COLO829 (cell line): Measurements from ENCODE around the gene RNU6-7.

ENCODE experiments used
- DNase-seq: peaks from one replicate; pipeline ENCODE4 v3.0.0; 2012; ENCODE audit warnings: low spot score

Gene RNU6-7

GRCh38 chr14:32205554-32205953 is 3.7 kb downstream of the RNU6-7 start:
- DNase-seq = no peak

GRCh38 chr14:32205984-32206383 is 4.1 kb downstream of the RNU6-7 start:
- DNase-seq = no peak

GRCh38 chr14:32206552-32206951 is 4.7 kb downstream of the RNU6-7 start:
- DNase-seq = no peak

- no peak for DNase-seq
Measured at GRCh38 chr14:32208490-32208889, 6.6 kb downstream of the RNU6-7 start.

GRCh38 chr14:32209471-32209870 is 7.6 kb downstream of the RNU6-7 start:
- DNase-seq = no peak

DNA sequence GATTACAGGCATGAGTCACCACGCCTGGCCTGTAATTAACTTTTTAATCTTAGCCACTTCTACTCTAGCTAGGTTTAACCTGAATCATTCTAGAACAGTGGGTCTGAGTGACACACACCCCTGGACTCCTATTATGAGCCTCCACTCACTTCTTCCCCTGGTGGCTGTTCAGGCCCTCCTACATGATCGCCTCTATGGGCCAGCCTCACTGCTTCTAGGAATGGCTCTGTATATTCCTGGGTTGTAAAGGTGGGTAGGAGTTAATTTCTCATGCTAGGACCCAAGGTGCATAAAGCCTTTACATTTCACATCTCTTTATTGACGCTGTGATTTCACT is 9.2 kb downstream of the RNU6-7 start:
- DNase-seq = no peak

- no peak for DNase-seq
Measured at GRCh38 chr14:32212833-32213232, 11.0 kb downstream of the RNU6-7 start.

- DNase-seq = no peak
Measured at GRCh38 chr14:32217301-32217700, 15.5 kb downstream of the RNU6-7 start.

DNA sequence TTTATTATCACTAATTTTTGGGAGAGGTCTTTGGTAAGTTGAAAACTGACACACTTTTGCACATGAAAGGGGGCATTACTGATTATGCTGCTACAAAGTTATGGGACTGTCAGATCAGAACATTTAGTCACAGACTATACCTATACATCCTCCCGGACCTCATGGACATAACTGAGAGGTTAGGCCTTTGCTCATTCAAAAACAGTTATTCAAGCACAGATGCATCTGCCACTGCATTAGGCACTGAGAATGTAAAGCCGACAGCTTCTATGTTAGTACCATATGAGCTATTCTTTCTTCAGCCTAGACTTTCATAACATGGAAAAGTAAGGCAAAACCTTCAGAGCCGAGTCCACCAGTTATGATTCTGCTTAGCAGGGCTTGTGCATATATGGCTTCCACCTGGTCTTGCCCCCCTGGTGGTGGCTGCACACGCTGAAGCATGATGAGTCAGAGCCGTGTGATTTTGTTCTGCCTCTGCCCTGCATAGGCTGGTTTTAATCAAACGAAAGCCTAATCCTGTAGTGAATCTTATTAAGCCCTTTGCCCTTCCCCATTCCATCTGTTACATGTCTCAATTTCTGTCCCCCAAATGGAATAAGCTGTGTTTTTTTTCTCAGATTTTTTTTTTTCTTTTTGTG is 23.0 kb downstream of the RNU6-7 start:
- peak; percentile 60 for DNase-seq

DNA sequence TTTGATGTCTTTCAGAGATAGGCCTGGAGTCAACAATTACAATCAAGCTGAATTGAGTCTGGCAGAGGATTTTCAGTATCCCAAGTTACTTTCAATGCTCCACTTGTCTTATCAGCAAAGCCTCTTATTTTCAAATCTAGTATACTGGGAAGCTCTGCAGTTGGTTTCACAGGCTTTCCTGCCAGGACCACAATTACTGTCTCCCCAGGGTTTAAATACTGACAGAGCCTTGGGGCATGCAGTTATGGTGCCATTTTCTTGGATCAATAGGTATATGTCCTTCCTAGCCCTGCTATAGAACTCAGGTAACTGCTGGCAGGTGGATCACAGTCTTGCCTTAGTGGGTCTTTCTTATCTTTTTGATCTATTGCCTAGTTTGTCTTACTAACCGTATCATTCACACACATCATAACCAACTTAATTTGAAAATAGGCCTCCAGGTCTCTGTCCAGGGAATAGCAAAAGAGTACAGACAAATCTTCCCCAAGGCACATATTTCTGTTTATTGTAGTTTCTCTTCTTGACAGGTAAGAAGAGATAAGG is 23.6 kb downstream of the RNU6-7 start:
- DNase-seq = no peak

GRCh38 chr14:32226056-32226455 is 24.2 kb downstream of the RNU6-7 start:
- no peak for DNase-seq

- peak; percentile 30 for DNase-seq
Measured at GRCh38 chr14:32230181-32230580, 28.3 kb downstream of the RNU6-7 start.

GRCh38 chr14:32230695-32231280 is 28.9 kb downstream of the RNU6-7 start:
- peak; percentile 7 for DNase-seq

DNA sequence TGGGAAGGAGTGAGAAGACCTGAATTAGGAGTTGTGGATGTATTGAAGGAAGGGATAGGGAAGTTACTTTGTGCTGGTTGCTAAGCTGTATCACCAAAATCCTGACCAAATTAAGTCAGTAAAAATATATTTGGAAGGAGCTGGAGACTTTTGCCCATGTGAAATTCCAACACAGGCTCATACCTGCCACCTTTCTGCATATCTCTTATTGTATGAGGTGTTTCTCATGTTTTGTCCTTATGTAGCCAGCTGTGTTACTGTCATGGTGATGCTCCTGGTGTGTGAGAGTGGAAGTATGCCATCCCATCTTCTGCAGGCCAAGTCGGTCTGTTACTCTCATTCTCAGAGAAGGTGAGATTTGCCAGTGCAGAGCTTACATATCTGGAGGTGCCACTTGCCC is 30.6 kb downstream of the RNU6-7 start:
- no peak for DNase-seq

- DNase-seq = no peak
Measured at GRCh38 chr14:32233260-32233659, 31.4 kb downstream of the RNU6-7 start.

DNA sequence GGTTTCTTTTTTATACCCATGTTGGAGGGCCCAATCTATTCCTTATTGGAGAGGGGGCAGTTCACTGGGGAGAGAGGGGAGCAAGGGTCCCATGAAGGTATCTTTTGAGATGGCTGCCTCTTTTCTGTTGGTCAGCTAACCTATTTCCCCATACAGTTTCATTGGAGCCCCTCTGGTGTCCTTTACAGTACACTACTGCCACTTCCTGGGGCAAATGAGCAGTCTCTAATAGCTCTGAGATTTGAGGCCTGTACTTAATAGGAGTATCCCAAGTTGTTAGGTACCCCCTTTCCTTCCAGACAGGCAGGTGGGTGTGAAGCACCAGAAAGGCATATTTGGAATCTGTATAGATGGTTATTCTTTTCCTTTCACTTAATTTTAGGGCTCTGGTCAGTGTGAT is 42.6 kb downstream of the RNU6-7 start:
- DNase-seq = no peak

GRCh38 chr14:32246751-32247150 is 44.9 kb downstream of the RNU6-7 start:
- DNase-seq = no peak

- DNase-seq = no peak
Measured at GRCh38 chr14:32249371-32249770, 47.5 kb downstream of the RNU6-7 start.

- no peak for DNase-seq
Measured at GRCh38 chr14:32249780-32250179, 47.9 kb downstream of the RNU6-7 start.

DNA sequence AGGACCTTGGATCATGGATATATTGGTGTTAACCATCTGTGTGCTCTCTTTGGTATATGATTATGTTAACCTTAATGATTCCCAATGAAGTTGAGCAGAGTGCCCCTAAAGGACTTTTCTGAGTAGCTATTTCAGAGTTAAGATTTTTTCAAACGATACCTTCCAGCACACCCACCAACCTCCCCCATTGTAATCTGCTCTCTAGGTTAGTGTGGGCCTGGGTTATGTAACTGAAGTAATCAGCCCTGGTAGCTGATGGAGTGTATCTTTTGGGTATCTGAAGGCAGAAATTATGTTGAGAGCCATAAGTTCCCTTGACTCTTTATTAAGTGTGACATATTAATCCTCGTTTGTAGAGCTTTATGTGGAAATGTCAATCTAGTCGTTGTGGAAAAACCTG is 48.8 kb downstream of the RNU6-7 start:
- no peak for DNase-seq

DNA sequence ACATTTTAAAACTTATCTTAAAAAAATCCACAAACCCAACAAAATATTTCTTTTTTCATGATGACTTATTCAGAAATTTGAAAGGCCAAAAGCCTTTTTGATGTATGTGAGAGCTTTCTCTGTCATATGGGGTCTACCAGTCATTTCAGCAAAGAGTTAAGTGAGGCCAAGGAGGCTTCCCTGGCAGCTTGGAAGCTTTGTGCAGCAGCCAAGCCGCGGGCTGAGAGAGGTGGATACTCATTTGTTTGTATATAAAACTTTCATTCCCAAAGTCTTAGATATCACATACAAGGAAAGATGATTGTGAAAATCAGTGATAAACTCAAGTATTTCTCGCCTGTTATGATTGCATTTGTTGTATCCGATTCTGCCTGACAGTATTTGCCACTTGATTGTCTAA is 49.7 kb downstream of the RNU6-7 start:
- no peak for DNase-seq
